K562 (cell line): Measurements from ENCODE around the gene GAK. TPM values are rescaled to one million over a fixed set of nuclear protein-coding genes. Genes with fewer than 3 reads are reported as not detected.

ENCODE experiments used
- ATAC-seq: fragments of 200-7000 bp; cut with Tn5 transposase; 3 replicates; pipeline ENCODE4 v1.9.1; 2020; ENCODE audit warnings: moderate library complexity
- BruUV-seq: library from RNA; stranded (reverse); fragments of 400-500 nt; replicated peaks from 2 replicates; lab custom pipeline; 2021; lab: Mats Ljungman, UMichigan
- CTCF ChIA-PET: fragments of 300-600 bp; formaldehyde crosslinking; extraction: SDS; loops from one replicate; lab custom pipeline; 2021; ENCODE audit warnings: low intra/inter-chr PET ratio; lab: Yijun Ruan, JAX
- POLR2A ChIA-PET: fragments of 300-600, 350-650 bp; sonication (Branson Sonifier 250); formaldehyde crosslinking; extraction: SDS; loops from one replicate; lab custom pipeline; 2021; ENCODE audit warnings: antibody characterized with exemption, inconsistent platforms; lab: Yijun Ruan, JAX
- DNase-seq, 4 experiments: peaks; one replicate each; pipeline versions ENCODE4 v3.0.0 to v3.0.0-alpha.2; 2011 to 2018; ENCODE audit warnings: low spot score in 3 of 4, mixed read lengths in 3 of 4; ENCODE audit errors: extremely low read depth in 1 of 4
- FAIRE-seq: peaks from 2 replicates; lab custom pipeline; 2011; peaks lifted over from hg19 to GRCh38; lab: Jason Lieb, UNC
- H2AFZ ChIP-seq: 2 replicates; pipeline ENCODE4 v1.6.0; 2011; ENCODE audit warnings: low read depth, low read length, control low read depth, inconsistent platforms
- H3K27ac ChIP-seq: fragments of 200-600 bp; 3 replicates; pipeline ENCODE4 v1.8.0; 2011; ENCODE audit warnings: low read depth, mild to moderate bottlenecking, control low read depth, inconsistent platforms, low read length, moderate library complexity, mixed read lengths; ENCODE audit errors: extremely low read depth
- H3K27me3 ChIP-seq, 2 experiments: fragments of 300-600 bp in 1 of 2; 2 replicates in 1 of 2; 3 replicates in 1 of 2; pipeline versions ENCODE4 v1.6.0 to v1.8.0; 2011; ENCODE audit warnings: inconsistent platforms in 2 of 2, low read length in 2 of 2, mild to moderate bottlenecking in 1 of 2, mixed read lengths in 1 of 2, moderate library complexity in 1 of 2; ENCODE audit not compliant: control insufficient read depth in 2 of 2, insufficient read depth in 2 of 2
- H3K36me3 ChIP-seq: fragments of 300-600 bp; 3 replicates; pipeline ENCODE4 v1.8.0; 2011; ENCODE audit warnings: mild to moderate bottlenecking, low read length, inconsistent platforms; ENCODE audit not compliant: control insufficient read depth, insufficient read depth
- H3K4me1 ChIP-seq, 2 experiments: fragments of 200-600 bp in 1 of 2; replicated peaks in 1 of 2; 2 replicates in 1 of 2; 3 replicates in 1 of 2; pipeline versions ENCODE4 v1.5.1 to v1.8.0; 2011; ENCODE audit warnings: inconsistent platforms in 2 of 2, low read length in 2 of 2, mild to moderate bottlenecking in 1 of 2, mixed read lengths in 1 of 2, moderate library complexity in 1 of 2; ENCODE audit not compliant: control insufficient read depth in 2 of 2, insufficient read depth in 2 of 2
- H3K4me2 ChIP-seq: 2 replicates; pipeline ENCODE4 v1.6.1; 2011; ENCODE audit warnings: low read length, control low read depth, inconsistent platforms, mixed read lengths; ENCODE audit not compliant: insufficient read depth
- H3K4me3 ChIP-seq: fragments of 200-600 bp; sonication (generic), shearing (Covaris generic); 2 replicates; pipeline ENCODE4 v1.5.1; 2016; ENCODE audit warnings: control low read depth, inconsistent platforms
- H3K79me2 ChIP-seq: fragments of 200-600 bp; 3 replicates; pipeline ENCODE4 v1.8.0; 2011; ENCODE audit warnings: low read length, inconsistent platforms; ENCODE audit not compliant: control insufficient read depth, insufficient read depth
- H3K9ac ChIP-seq, 2 experiments: 2 replicates each; pipeline versions ENCODE4 v1.6.0 to v1.6.1; 2011; ENCODE audit warnings: low read depth in 2 of 2, low read length in 2 of 2, control low read depth in 1 of 2, inconsistent platforms in 1 of 2, mild to moderate bottlenecking in 1 of 2, mixed read lengths in 1 of 2; ENCODE audit not compliant: insufficient read depth in 1 of 2
- H3K9me1 ChIP-seq: one replicate; pipeline ENCODE4 v1.6.0; 2011; ENCODE audit warnings: inconsistent platforms, mild to moderate bottlenecking, low read length, moderate library complexity; ENCODE audit not compliant: control insufficient read depth, insufficient read depth
- H3K9me3 ChIP-seq: replicated peaks from 2 replicates; pipeline ENCODE4 v1.5.1; 2011; ENCODE audit warnings: low read depth, low read length, inconsistent platforms; ENCODE audit not compliant: control insufficient read depth, insufficient read depth
- H4K20me1 ChIP-seq: replicated peaks from 2 replicates; pipeline ENCODE4 v1.6.1; 2011; ENCODE audit warnings: low read length, inconsistent platforms, mixed read lengths; ENCODE audit not compliant: control insufficient read depth, insufficient read depth
- POLR2G ChIP-seq: fragments of 200-400 bp; formaldehyde crosslinking; IDR thresholded peaks from 2 replicates; pipeline ENCODE4 v1.6.1; 2017; ENCODE audit warnings: low read depth, mild to moderate bottlenecking, antibody characterized with exemption, low read length, moderate library complexity
- SRF ChIP-seq, 2 experiments: fragments of 250-450, 450-650 bp in 1 of 2; sonication (Bioruptor Pico) in 1 of 2; sonication (generic) in 1 of 2; formaldehyde crosslinking; IDR thresholded peaks; 2 replicates each; pipeline versions ENCODE4 v1.5.0 to v1.5.1; 2020 to 2022; ENCODE audit warnings: mild to moderate bottlenecking in 1 of 2, missing genetic modification reagents in 1 of 2
- WGBS: fragments of 100-300 bp; shearing (Covaris generic); methylation state at CpG from one replicate; pipeline ENCODE4 v1.1.6; 2016; ENCODE audit warnings: low coverage, mixed read lengths; ENCODE audit not compliant: insufficient coverage; ENCODE audit errors: missing lambda C conversion rate; 5-methylcytosine and 5-hydroxymethylcytosine counted together
- in situ Hi-C: fragments of 300-500 bp; cut with MboI; formaldehyde crosslinking; loops from 4 replicates; pipeline ENCODE4 v1.15.0; 2018; ENCODE audit warnings: inconsistent platforms, mixed read lengths
- intact Hi-C: fragments of 100-400 bp; cut with micrococcal nuclease; formaldehyde crosslinking; loops from 2 replicates; pipeline ENCODE4 v1.14.2; 2022
- polyA plus RNA-seq, 8 experiments: library from polyadenylated mRNA; depleted of rRNA in 4 of 8; stranded (reverse) in 5 of 8; unstranded in 3 of 8; fragments of >200 nt; fragmentation: Nextera tagmentation in 2 of 8; fragmentation: Illumina TruSeq in 1 of 8; extraction: Ambion mirVana in 2 of 8; extraction: Trizol in 1 of 8; gene quantifications; 2 replicates each; pipeline versions ENCODE4 v1.2.1 to v1.2.3, GENCODE V29; 2011 to 2014; ENCODE audit warnings: inconsistent platforms in 1 of 8, missing spikeins in 1 of 8
- total RNA-seq, 7 experiments: library from RNA; depleted of rRNA in 6 of 7; stranded (reverse); fragments of >200 nt in 6 of 7; fragmentation: Illumina TruSeq in 2 of 7; extraction: Trizol in 2 of 7; gene quantifications; 2 replicates each; pipeline versions ENCODE4 v1.2.1 to v1.2.3, GENCODE V29; 2011 to 2021; ENCODE audit warnings: low replicate concordance in 1 of 7

GAK gene
- total and polyA plus RNA-seq, 9 of the 15 experiments (the other 6 are each of a cell fraction or from before 2014, with no cell fraction given) = 1.3 to 102 (median 16.2) TPM

DNA sequence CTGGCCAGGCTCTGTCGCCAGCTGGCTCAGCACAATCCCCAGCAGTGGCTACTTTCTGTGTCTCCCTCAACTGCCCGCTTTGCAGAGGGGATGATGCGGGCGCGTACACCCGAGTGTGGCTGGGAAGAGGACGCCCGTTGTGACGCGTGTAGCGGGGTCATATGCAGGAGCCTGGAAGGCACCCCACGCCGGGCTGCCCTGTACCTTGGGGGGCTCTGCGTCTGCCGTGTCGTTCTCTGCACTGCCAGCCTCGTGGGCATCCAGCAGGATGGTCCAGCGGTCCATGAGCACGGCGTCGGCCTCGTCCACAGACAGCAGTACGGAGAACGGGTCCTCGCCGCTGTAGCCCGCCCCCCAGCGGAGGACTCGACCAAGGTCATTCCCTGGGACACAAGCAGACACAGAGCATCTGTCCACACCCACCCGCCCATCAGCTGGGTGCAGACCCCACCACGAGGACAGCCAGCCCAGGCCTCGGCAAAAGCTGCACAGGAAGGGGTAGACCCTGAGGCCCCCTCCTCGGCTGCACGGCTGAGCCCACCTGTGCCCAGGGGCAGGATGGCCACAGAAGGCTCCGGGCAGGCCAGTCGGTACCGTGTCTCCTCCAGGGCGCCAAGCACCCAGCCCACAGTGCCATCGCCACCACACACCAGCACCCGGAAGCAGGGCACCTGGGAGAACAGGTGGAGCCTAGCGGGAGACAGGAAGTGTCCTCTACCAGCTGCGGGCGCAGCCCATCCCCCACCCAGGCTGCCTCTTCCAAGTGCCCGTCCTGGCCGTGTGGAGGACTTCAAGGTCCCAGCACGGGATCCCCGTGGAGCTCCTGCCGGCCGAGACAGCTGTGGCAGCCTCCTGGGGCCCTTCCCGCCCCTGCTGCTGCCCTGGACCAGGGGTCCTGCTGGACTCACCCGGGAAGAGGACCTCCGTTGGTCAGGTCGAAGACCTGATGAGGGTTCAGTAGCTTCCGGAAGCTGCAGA lies 30.4 kb upstream of the GAK start:
- in situ Hi-C loops = no loop called here
- ATAC-seq = no peak

More for the DNA sequence above, 30.4 kb upstream of the GAK start:
- ChIA-PET CTCF (no interaction called here), POLR2A (interaction anchor here (0.6 to 1.3 kb wide), 2 partner anchors 30 to 397 kb away, joined by 3 to 4 read pairs; partner anchors contain the start of genes GAK and TMEM175)
- H3K9ac ChIP-seq = no peak overlapping the region; a peak in 1 of 4 replicates
- no peaks in the 10 kb centered on the region for H3K79me2 ChIP-seq
- 93% methylated on average over 34 of the region's 54 CpGs for WGBS
- H3K27ac ChIP-seq = no peak overlapping the region
- no peaks in the 10 kb centered on the region for H3K9me3 ChIP-seq
- DNase-seq (no peak), FAIRE-seq (no peak)
- peaks cover 26% of the 10 kb centered on the region; the same call in 1 of the 3 replicates for H3K36me3 ChIP-seq
- no peak overlapping the region for H3K4me3 ChIP-seq
- no peaks in the 10 kb centered on the region for H4K20me1 ChIP-seq
- TF ChIP-seq POLR2G (peak; percentile 57), SRF (CRISPR knock-in tag; IDR thresholded peaks at IDR 0.05) (no peak)
- H3K9me1 ChIP-seq = no peaks in the 10 kb centered on the region
- no peak overlapping the region for H2AFZ ChIP-seq
- no peaks in the 10 kb centered on the region for H3K27me3 ChIP-seq
- BruUV-seq = no TSS peak
- no peak overlapping the region for H3K4me2 ChIP-seq
- intact Hi-C loops = no loop called here
- peaks cover 0 to 46% of the 10 kb centered on the region in 2 experiments; a peak in 2 of 5 replicates for H3K4me1 ChIP-seq
